Peyer's patch (tissue), 4 donors: Measurements from ENCODE around the gene BAIAP2. TPM values are rescaled to one million over a fixed set of nuclear protein-coding genes. Genes with fewer than 3 reads are reported as not detected.
A peak's percentile ranks its signal among the peaks of the same experiment; 100 is the strongest.

Experiments used
- DNase-seq, 3 donors: peaks; one replicate each; pipeline ENCODE4 v3.0.0-alpha.2; 2017 to 2019
- H3K27ac ChIP-seq, 4 donors: fragments of 200-600 bp; sonication (generic); one replicate each; pipeline ENCODE4 v1.5.1; 2016 to 2019
- H3K27me3 ChIP-seq, 2 donors: fragments of 200-600 bp; sonication (generic); one replicate each; pipeline ENCODE4 v1.5.1; 2019
- H3K36me3 ChIP-seq, 3 donors: fragments of 200-600 bp; sonication (generic); one replicate each; pipeline ENCODE4 v1.5.1; 2016 to 2019
- H3K4me1 ChIP-seq, 4 donors: fragments of 200-600 bp; sonication (generic); one replicate each; pipeline ENCODE4 v1.5.1; 2016 to 2019
- H3K4me3 ChIP-seq, 4 donors: fragments of 200-600 bp; sonication (generic); 1 replicate in 3 of 4; 2 replicates in 1 of 4; pipeline ENCODE4 v1.5.1; 2016 to 2019; ENCODE audit warnings: mild to moderate bottlenecking in 1 of 4
- H3K9me3 ChIP-seq, 4 donors: fragments of 200-600 bp; sonication (generic); one replicate each; pipeline ENCODE4 v1.5.1; 2016 to 2019; ENCODE audit warnings: mild to moderate bottlenecking in 1 of 4
- CTCF ChIP-seq, 6 experiments: fragments of 450-650 bp in 4 of 6; fragments of 200-600 bp in 2 of 6; sonication (generic) in 1 of 6; IDR thresholded peaks; one replicate each; pipeline ENCODE4 v1.5.1; 2017 to 2019; ENCODE audit warnings: antibody characterized with exemption in 6 of 6, mild to moderate bottlenecking in 3 of 6, moderate library complexity in 1 of 6
- POLR2A ChIP-seq, 2 donors: fragments of 450-650 bp; IDR thresholded peaks; one replicate each; pipeline ENCODE4 v1.5.1; 2017; ENCODE audit warnings: antibody characterized with exemption in 2 of 2, mild to moderate bottlenecking in 2 of 2, moderate library complexity in 2 of 2
- total RNA-seq, 4 donors: library from RNA; depleted of rRNA; stranded (reverse); fragments of >200 nt; gene quantifications; one replicate each; pipeline ENCODE4 v1.1.0, GENCODE V29; 2016

Gene BAIAP2
- total RNA-seq, 4 donors from 2014 or later = 10.2 to 61.9 (median 17.6) TPM

- Histone ChIP-seq H3K9me3 (peaks cover 0 to 6% (median 0%) of the 10 kb centered on the region in 4 donors), H3K27ac (no peak overlapping the region), H3K27me3 (no peaks in the 10 kb centered on the region), H3K4me1 (peaks cover 0 to 20% (median 2%) of the 10 kb centered on the region in 4 donors), H3K36me3 (no peaks in the 10 kb centered on the region), H3K4me3 (no peak overlapping the region)
- TF ChIP-seq POLR2A (IDR thresholded peaks at IDR 0.05) = no peak
- no peak for DNase-seq
These were observed 9.7 kb upstream of the BAIAP2 start for GRCh38 chr17:81025065-81025740.

DNA sequence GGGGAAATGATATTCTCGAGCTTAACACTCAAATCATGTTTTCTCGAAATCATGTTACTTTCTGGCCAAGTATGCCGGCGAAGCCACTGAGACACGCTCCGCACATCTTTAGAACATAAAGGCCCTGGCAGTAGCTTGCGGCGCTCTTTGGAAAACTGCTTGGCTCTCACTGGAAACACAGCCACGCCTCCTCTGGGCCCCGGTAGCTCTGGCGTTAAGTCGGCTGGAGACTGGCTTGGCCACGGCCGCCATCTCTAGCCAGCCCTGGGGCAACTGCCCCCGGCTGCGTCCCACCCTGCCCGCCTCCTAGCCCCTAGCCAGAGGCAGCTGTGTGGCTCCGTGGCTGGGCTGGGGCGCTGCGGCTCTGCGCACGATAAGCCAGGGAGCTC, 9.2 kb upstream of the BAIAP2 start:
- no peak overlapping the region for H3K27ac ChIP-seq
- no peak overlapping the region for H3K4me3 ChIP-seq
- peaks cover 0 to 16% (median 2%) of the 10 kb centered on the region in 4 donors for H3K4me1 ChIP-seq
- no peaks in the 10 kb centered on the region for H3K27me3 ChIP-seq
- peaks cover 0 to 6% (median 0%) of the 10 kb centered on the region in 4 donors for H3K9me3 ChIP-seq
- DNase-seq = no peak
- TF ChIP-seq CTCF (IDR thresholded peaks at IDR 0.05) (no peak), POLR2A (IDR thresholded peaks at IDR 0.05) (no peak)
- H3K36me3 ChIP-seq = no peaks in the 10 kb centered on the region

DNA sequence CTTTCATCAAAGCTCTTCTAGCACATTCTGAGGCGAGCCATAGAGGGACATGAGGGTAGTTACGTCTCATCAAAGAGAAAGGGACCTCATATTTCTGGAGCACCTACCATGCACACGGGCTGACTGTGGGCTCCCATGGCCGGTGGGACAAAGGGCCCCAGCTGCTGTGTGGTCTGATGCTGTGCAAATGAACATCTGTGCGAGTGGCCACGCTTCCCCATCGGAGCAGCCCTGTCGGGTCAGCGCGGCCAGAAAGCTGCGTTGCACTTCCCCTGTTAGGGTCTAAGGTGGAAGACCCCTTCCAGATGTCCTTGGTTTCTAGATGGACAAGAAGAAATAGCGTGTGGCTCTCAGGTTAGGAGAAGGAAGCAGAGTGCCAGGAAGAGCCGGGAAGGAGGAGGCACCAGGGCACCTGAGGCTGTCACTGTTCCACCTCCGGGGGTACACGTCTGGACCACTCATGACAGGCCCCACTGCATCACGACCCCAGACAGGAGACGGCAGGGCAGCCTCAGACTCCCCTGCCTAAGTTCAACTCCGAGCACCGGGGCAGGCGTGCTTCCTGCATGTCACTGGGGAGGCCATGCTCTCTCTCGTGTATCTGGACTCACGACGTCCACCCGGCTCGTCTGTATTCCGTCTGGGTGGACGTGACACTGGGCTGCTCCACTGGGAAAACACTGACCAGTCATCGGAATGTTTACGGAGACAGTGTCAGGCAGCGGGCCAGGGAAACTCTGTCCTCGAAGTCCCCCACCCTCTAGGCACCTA, 8.5 kb upstream of the BAIAP2 start:
- Histone ChIP-seq H3K27ac (no peak overlapping the region), H3K4me1 (peaks cover 0 to 14% (median 2%) of the 10 kb centered on the region in 4 donors), H3K4me3 (no peak overlapping the region), H3K27me3 (no peaks in the 10 kb centered on the region), H3K9me3 (peaks cover 0 to 6% (median 0%) of the 10 kb centered on the region in 4 donors), H3K36me3 (no peaks in the 10 kb centered on the region)
- TF ChIP-seq CTCF (IDR thresholded peaks at IDR 0.05) (no peak), POLR2A (IDR thresholded peaks at IDR 0.05) (no peak)
- DNase-seq = no peak

GRCh38 chr17:81027038-81027437, 7.9 kb upstream of the BAIAP2 start:
- H3K27ac ChIP-seq = no peak overlapping the region
- H3K27me3 ChIP-seq = no peaks in the 10 kb centered on the region
- H3K9me3 ChIP-seq = peaks cover 0 to 6% (median 0%) of the 10 kb centered on the region in 4 donors
- H3K36me3 ChIP-seq = no peaks in the 10 kb centered on the region
- TF ChIP-seq POLR2A (IDR thresholded peaks at IDR 0.05) (no peak), CTCF (IDR thresholded peaks at IDR 0.05) (no peak)
- H3K4me1 ChIP-seq = peaks cover 0 to 19% (median 2%) of the 10 kb centered on the region in 4 donors
- no peak overlapping the region for H3K4me3 ChIP-seq
- no peak for DNase-seq

DNA sequence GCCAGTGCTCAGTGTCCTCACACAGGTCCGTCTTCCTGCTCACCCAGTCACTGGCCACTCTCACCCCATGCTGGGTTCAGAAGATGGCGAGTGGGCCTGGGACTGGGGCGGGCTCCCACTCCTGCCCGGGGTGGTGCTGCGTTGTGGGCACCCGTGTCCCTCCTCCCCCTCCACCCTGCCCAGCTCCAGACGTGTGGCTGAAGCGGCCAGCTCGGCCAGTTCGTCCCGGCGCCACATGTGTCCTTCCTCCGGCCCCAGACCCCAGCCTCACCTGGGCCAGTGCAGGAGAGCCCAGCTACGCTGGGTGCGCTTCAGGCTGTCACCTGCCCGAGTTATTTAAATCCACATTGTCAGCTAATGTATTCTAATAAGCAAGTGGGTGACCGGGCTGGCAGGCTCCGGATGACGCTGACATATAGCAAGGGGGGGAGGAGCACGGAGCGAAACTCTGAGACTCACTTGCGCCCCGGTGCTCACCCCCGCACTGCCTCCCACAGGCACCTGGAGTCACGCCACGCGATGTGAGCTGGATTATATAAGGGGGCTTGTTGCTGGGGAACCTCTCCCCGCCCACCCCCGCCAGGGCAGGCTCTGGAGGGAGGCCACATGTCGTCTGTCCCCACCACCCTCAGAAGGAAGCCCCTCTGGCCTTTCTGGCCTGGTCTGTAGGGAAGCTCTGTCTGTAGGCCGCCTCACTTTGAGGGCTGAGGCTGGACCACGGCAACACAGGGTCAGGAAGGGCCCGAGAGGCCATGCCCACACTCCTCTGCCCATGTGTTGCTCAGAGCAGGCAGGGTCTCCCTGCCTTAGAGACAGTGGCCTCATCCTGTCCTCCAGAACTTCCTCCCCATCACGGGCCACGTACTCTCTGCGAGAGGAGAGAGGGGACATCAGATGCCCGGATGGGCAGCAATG, 7.1 kb upstream of the BAIAP2 start:
- H3K4me1 ChIP-seq = peaks cover 0 to 20% (median 2%) of the 10 kb centered on the region in 4 donors

More for the DNA sequence above, 7.1 kb upstream of the BAIAP2 start:
- TF ChIP-seq POLR2A (IDR thresholded peaks at IDR 0.05) = no peak
- no peak for TF ChIP-seq CTCF (IDR thresholded peaks at IDR 0.05)
- DNase-seq = peak in 1 of 3 donors; percentile 46
- Histone ChIP-seq H3K27me3 (no peaks in the 10 kb centered on the region), H3K27ac (no peak overlapping the region), H3K4me3 (no peak overlapping the region), H3K36me3 (no peaks in the 10 kb centered on the region), H3K9me3 (peaks cover 0 to 6% (median 0%) of the 10 kb centered on the region in 4 donors)
